CD14-positive monocyte (primary cell): ENCODE data around the gene ERBB4. TPM values are rescaled to one million over a fixed set of nuclear protein-coding genes. Genes with fewer than 3 reads are reported as not detected.

Source experiments
- DNase-seq, 3 donors: peaks; one replicate each; pipeline ENCODE4 v3.0.0-alpha.2; 2011 to 2022
- H2AFZ ChIP-seq: 2 replicates; pipeline ENCODE4 v1.6.0; 2012; ENCODE audit warnings: mild to moderate bottlenecking, low read depth, low read length, inconsistent platforms; ENCODE audit not compliant: insufficient read depth, poor library complexity, severe bottlenecking
- H3K27ac ChIP-seq, 2 donors: 1 replicate in 1 of 2; 2 replicates in 1 of 2; pipeline ENCODE4 v1.5.1; 2012 to 2013; ENCODE audit warnings: low read length in 2 of 2, control low read depth in 1 of 2, inconsistent platforms in 1 of 2, low read depth in 1 of 2, mild to moderate bottlenecking in 1 of 2
- H3K27me3 ChIP-seq, 2 donors: one replicate each; pipeline versions ENCODE4 v1.6.0 to v1.6.1; 2011 to 2013; ENCODE audit warnings: low read length in 2 of 2; ENCODE audit not compliant: control insufficient read depth in 2 of 2, insufficient read depth in 2 of 2
- H3K36me3 ChIP-seq, 2 donors: replicated peaks in 1 of 2; 1 replicate in 1 of 2; 2 replicates in 1 of 2; pipeline versions ENCODE4 v1.5.1 to v1.6.1; 2012 to 2013; ENCODE audit warnings: low read length in 2 of 2, control low read depth in 1 of 2, inconsistent platforms in 1 of 2, mild to moderate bottlenecking in 1 of 2; ENCODE audit not compliant: insufficient read depth in 2 of 2, control insufficient read depth in 1 of 2
- H3K4me1 ChIP-seq, 2 donors: 1 replicate in 1 of 2; 2 replicates in 1 of 2; pipeline versions ENCODE4 v1.5.1 to v1.6.1; 2012 to 2013; ENCODE audit warnings: low read length in 2 of 2, control low read depth in 1 of 2, inconsistent platforms in 1 of 2, mild to moderate bottlenecking in 1 of 2, moderate library complexity in 1 of 2; ENCODE audit not compliant: insufficient read depth in 2 of 2, control insufficient read depth in 1 of 2
- H3K4me2 ChIP-seq: replicated peaks from 2 replicates; pipeline ENCODE3; 2012; ENCODE audit warnings: low read length, moderate library complexity, mild to moderate bottlenecking; ENCODE audit not compliant: poor library complexity, severe bottlenecking; ENCODE audit errors: extremely low read depth
- H3K4me3 ChIP-seq, 3 experiments: fragments of 200-600 bp in 1 of 3; sonication (generic) in 1 of 3; replicated peaks in 1 of 3; 1 replicate in 2 of 3; 2 replicates in 1 of 3; pipeline ENCODE4 v1.5.1; 2011 to 2013; ENCODE audit warnings: low read length in 3 of 3, mild to moderate bottlenecking in 3 of 3, control low read depth in 2 of 3, low read depth in 2 of 3, inconsistent platforms in 1 of 3, moderate library complexity in 1 of 3
- H3K79me2 ChIP-seq: 2 replicates; pipeline ENCODE4 v1.6.0; 2012; ENCODE audit warnings: mild to moderate bottlenecking, control low read depth, inconsistent platforms, low read length, moderate library complexity; ENCODE audit not compliant: insufficient read depth
- H3K9ac ChIP-seq: 2 replicates; pipeline ENCODE4 v1.6.0; 2017; ENCODE audit warnings: low read length, mild to moderate bottlenecking; ENCODE audit not compliant: insufficient read depth, poor library complexity, severe bottlenecking
- H3K9me3 ChIP-seq, 2 donors: replicated peaks in 1 of 2; 1 replicate in 1 of 2; 2 replicates in 1 of 2; pipeline versions ENCODE4 v1.5.1 to v1.6.1; 2012 to 2013; ENCODE audit warnings: low read length in 2 of 2, control low read depth in 1 of 2; ENCODE audit not compliant: control insufficient read depth in 1 of 2, insufficient read depth in 1 of 2
- H4K20me1 ChIP-seq: 2 replicates; pipeline ENCODE4 v1.6.0; 2012; ENCODE audit warnings: mild to moderate bottlenecking, low read length, control low read depth, moderate library complexity; ENCODE audit not compliant: insufficient read depth
- H3K27ac Mint-ChIP-seq, 7 donors: one replicate each; pipeline ENCODE4 v1.8.0; 2020; ENCODE audit warnings: mild to moderate bottlenecking in 7 of 7, mixed read lengths in 7 of 7, moderate library complexity in 6 of 7, inconsistent platforms in 2 of 7
- H3K27me3 Mint-ChIP-seq, 3 donors: one replicate each; pipeline ENCODE4 v1.8.0; 2021 to 2022; ENCODE audit warnings: low read depth in 3 of 3, mild to moderate bottlenecking in 3 of 3, mixed read lengths in 3 of 3, moderate library complexity in 3 of 3, inconsistent platforms in 1 of 3
- H3K36me3 Mint-ChIP-seq, 2 donors: one replicate each; pipeline ENCODE4 v1.8.0; 2020; ENCODE audit warnings: mixed read lengths in 2 of 2, inconsistent platforms in 1 of 2, mild to moderate bottlenecking in 1 of 2
- H3K4me1 Mint-ChIP-seq: one replicate; pipeline ENCODE4 v1.8.0; 2020; ENCODE audit warnings: mild to moderate bottlenecking, mixed read lengths
- H3K4me3 Mint-ChIP-seq, 2 donors: one replicate each; pipeline ENCODE4 v1.8.0; 2020; ENCODE audit warnings: mild to moderate bottlenecking in 2 of 2, mixed read lengths in 2 of 2, moderate library complexity in 1 of 2
- H3K9me3 Mint-ChIP-seq, 7 donors: one replicate each; pipeline ENCODE4 v1.8.0; 2020 to 2022; ENCODE audit warnings: mixed read lengths in 7 of 7, mild to moderate bottlenecking in 6 of 7, moderate library complexity in 6 of 7, inconsistent platforms in 2 of 7
- WGBS: methylation state at CpG from one replicate; pipeline ENCODE4 v1.1.5; 2013; ENCODE audit warnings: missing lambda C conversion rate; ENCODE audit not compliant: insufficient coverage; 5-methylcytosine and 5-hydroxymethylcytosine counted together
- intact Hi-C, 2 donors: fragments of 100-400 bp; cut with micrococcal nuclease; formaldehyde crosslinking; loops; one replicate each; pipeline versions ENCODE4 v1.15.0 to v1.15.1; 2023
- polyA plus RNA-seq, 3 donors: library from polyadenylated mRNA; depleted of rRNA in 1 of 3; unstranded in 2 of 3; stranded (reverse) in 1 of 3; fragments of 300-500 nt in 2 of 3; fragments of >200 nt in 1 of 3; fragmentation: Illumina TruSeq in 2 of 3; gene quantifications; 1 replicate in 2 of 3; 2 replicates in 1 of 3; pipeline ENCODE4 v1.2.3, GENCODE V29; 2012 to 2021
- TF ChIP-seq, protein P1 (sequence below): fragments of 200-600 bp; IDR thresholded peaks from one replicate; pipeline ENCODE4 v1.8.0; 2022; ENCODE audit warnings: antibody characterized with exemption, mild to moderate bottlenecking

The ERBB4 gene
- polyA plus RNA-seq, 3 donors: not detected

GRCh38 chr2:211487733-211488132, 1050.9 kb downstream of the ERBB4 start:
- Mint-ChIP-seq H3K9me3 (no peaks in the 10 kb centered on the region), H3K27me3 (peaks cover 0 to 1% (median 0%) of the 10 kb centered on the region in 3 donors), H3K4me1 (no peaks in the 10 kb centered on the region), H3K4me3 (no peak overlapping the region), H3K36me3 (no peaks in the 10 kb centered on the region), H3K27ac (no peak overlapping the region)
- no peaks in the 10 kb centered on the region for H3K79me2 ChIP-seq
- no peak overlapping the region for H2AFZ ChIP-seq
- intact Hi-C loops: no loop called here
- no peaks in the 10 kb centered on the region for H3K9me3 ChIP-seq
- H3K9ac ChIP-seq: no peak overlapping the region
- no peaks in the 10 kb centered on the region for H3K4me1 ChIP-seq
- H3K36me3 ChIP-seq: no peaks in the 10 kb centered on the region
- no peaks in the 10 kb centered on the region for H4K20me1 ChIP-seq
- no peak overlapping the region for H3K4me3 ChIP-seq
- TF ChIP-seq, protein P1, sequence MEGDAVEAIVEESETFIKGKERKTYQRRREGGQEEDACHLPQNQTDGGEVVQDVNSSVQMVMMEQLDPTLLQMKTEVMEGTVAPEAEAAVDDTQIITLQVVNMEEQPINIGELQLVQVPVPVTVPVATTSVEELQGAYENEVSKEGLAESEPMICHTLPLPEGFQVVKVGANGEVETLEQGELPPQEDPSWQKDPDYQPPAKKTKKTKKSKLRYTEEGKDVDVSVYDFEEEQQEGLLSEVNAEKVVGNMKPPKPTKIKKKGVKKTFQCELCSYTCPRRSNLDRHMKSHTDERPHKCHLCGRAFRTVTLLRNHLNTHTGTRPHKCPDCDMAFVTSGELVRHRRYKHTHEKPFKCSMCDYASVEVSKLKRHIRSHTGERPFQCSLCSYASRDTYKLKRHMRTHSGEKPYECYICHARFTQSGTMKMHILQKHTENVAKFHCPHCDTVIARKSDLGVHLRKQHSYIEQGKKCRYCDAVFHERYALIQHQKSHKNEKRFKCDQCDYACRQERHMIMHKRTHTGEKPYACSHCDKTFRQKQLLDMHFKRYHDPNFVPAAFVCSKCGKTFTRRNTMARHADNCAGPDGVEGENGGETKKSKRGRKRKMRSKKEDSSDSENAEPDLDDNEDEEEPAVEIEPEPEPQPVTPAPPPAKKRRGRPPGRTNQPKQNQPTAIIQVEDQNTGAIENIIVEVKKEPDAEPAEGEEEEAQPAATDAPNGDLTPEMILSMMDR: no peak
- 89% methylated on average over 1 of the region's 2 CpGs for WGBS
- no peak for DNase-seq
- no peak overlapping the region for H3K4me2 ChIP-seq
- H3K27me3 ChIP-seq: no peaks in the 10 kb centered on the region
- H3K27ac ChIP-seq: no peak overlapping the region

DNA sequence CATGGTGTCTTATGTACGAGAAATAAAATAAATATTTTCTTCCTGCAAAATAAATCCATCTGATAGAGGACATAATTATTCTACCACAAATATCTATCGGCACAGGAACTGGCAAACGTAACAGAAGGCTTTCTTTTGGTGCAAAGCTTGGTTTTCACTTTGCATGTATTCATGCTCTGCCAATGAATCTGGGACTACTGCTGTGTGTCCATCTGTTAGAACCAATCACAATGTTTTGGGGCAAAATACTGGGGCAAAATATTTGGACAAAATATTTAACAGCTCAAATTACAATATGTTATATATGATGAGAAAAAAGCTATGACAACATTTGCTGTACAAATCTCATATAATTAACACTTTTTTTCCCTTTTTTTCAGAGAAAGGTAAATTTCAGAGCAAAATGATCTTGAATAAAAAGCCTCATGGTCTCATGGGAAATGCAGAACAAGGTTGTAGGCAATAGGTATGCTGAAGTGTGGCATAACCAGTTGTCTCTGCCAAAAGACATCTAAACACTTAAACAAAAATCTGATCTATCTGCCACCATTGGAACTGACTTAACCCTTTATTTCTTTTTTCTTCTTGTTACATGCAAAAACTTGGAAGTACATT, 1059.0 kb downstream of the ERBB4 start:
- Mint-ChIP-seq H3K27me3 (peaks cover 0 to 3% (median 2%) of the 10 kb centered on the region in 3 donors), H3K9me3 (peaks cover 0 to 2% (median 0%) of the 10 kb centered on the region in 7 donors), H3K4me1 (no peaks in the 10 kb centered on the region), H3K36me3 (no peaks in the 10 kb centered on the region), H3K27ac (no peak overlapping the region), H3K4me3 (no peak overlapping the region)
- Histone ChIP-seq H3K4me1 (no peaks in the 10 kb centered on the region), H3K36me3 (no peaks in the 10 kb centered on the region), H3K27ac (no peak overlapping the region), H3K79me2 (no peaks in the 10 kb centered on the region), H3K9me3 (no peaks in the 10 kb centered on the region), H2AFZ (no peak overlapping the region), H3K4me3 (no peak overlapping the region), H3K4me2 (no peak overlapping the region), H3K9ac (no peak overlapping the region), H3K27me3 (no peaks in the 10 kb centered on the region), H4K20me1 (no peaks in the 10 kb centered on the region)
- no CpG with 5 or more reads among the region's 3 CpGs for WGBS
- DNase-seq: no peak
- TF ChIP-seq, protein P1: no peak
- intact Hi-C loops: no loop called here
